Liver (tissue), 9 donors: Measurements from ENCODE around the gene CCDC92. TPM values are rescaled to one million over a fixed set of nuclear protein-coding genes. Genes with fewer than 3 reads are reported as not detected.

Experiments
- DNase-seq: peaks from one replicate; pipeline ENCODE4 v3.0.0-alpha.2; 2017; ENCODE audit warnings: low spot score
- H3K27ac ChIP-seq, 2 donors: one replicate each; pipeline ENCODE4 v1.7.0; 2013; ENCODE audit warnings: inconsistent platforms in 2 of 2, low read length in 2 of 2, control low read depth in 1 of 2, low read depth in 1 of 2, mild to moderate bottlenecking in 1 of 2
- H3K27me3 ChIP-seq, 4 donors: one replicate each; pipeline versions ENCODE4 v1.6.1 to v1.7.0; 2013; ENCODE audit warnings: low read length in 3 of 4, inconsistent platforms in 1 of 4, mild to moderate bottlenecking in 1 of 4, moderate library complexity in 1 of 4; ENCODE audit not compliant: control insufficient read depth in 4 of 4, insufficient read depth in 4 of 4
- H3K36me3 ChIP-seq, 4 donors: one replicate each; pipeline versions ENCODE4 v1.6.1 to v1.7.0; 2013; ENCODE audit warnings: low read length in 3 of 4, mild to moderate bottlenecking in 3 of 4, low read depth in 1 of 4, moderate library complexity in 1 of 4; ENCODE audit not compliant: control insufficient read depth in 4 of 4, insufficient read depth in 3 of 4
- H3K4me1 ChIP-seq, 4 donors: one replicate each; pipeline versions ENCODE4 v1.6.1 to v1.7.0; 2013; ENCODE audit warnings: low read length in 3 of 4, mild to moderate bottlenecking in 3 of 4, moderate library complexity in 1 of 4; ENCODE audit not compliant: control insufficient read depth in 4 of 4, insufficient read depth in 4 of 4
- H3K4me3 ChIP-seq, 3 donors: one replicate each; pipeline versions ENCODE4 v1.6.1 to v1.7.0; 2013; ENCODE audit warnings: low read length in 3 of 3, control low read depth in 1 of 3, low read depth in 1 of 3, mild to moderate bottlenecking in 1 of 3
- H3K9ac ChIP-seq, 2 donors: one replicate each; pipeline ENCODE4 v1.7.0; 2013; ENCODE audit warnings: low read length in 2 of 2, mild to moderate bottlenecking in 2 of 2, moderate library complexity in 2 of 2, control low read depth in 1 of 2, low read depth in 1 of 2
- H3K9me3 ChIP-seq, 4 donors: one replicate each; pipeline versions ENCODE4 v1.6.1 to v1.7.0; 2013; ENCODE audit warnings: low read length in 3 of 4; ENCODE audit not compliant: control insufficient read depth in 4 of 4
- EGR1 ChIP-seq, 2 donors: IDR thresholded peaks; 2 replicates each; pipeline ENCODE4 v1.6.1; 2016 to 2018; ENCODE audit warnings: antibody characterized with exemption in 2 of 2, low read depth in 2 of 2
- FOXA1 ChIP-seq: IDR thresholded peaks from 2 replicates; pipeline ENCODE4 v1.6.1; 2016; ENCODE audit warnings: antibody characterized with exemption
- FOXA2 ChIP-seq: IDR thresholded peaks from 2 replicates; pipeline ENCODE4 v1.6.1; 2016; ENCODE audit warnings: antibody characterized with exemption
- GABPA ChIP-seq, 2 donors: IDR thresholded peaks in 1 of 2; conservative IDR thresholded peaks in 1 of 2; 2 replicates each; pipeline ENCODE4 v1.6.1; 2016; ENCODE audit warnings: antibody characterized with exemption in 2 of 2, mild to moderate bottlenecking in 1 of 2, moderate library complexity in 1 of 2
- HNF4A ChIP-seq, 2 donors: conservative IDR thresholded peaks; 2 replicates each; pipeline ENCODE4 v1.6.1; 2016; ENCODE audit warnings: antibody characterized with exemption in 2 of 2, mild to moderate bottlenecking in 2 of 2
- HNF4G ChIP-seq: IDR thresholded peaks from 2 replicates; pipeline ENCODE4 v1.6.1; 2016; ENCODE audit warnings: antibody characterized with exemption
- JUND ChIP-seq, 2 donors: IDR thresholded peaks; 2 replicates each; pipeline ENCODE4 v1.6.1; 2016; ENCODE audit warnings: antibody characterized with exemption in 2 of 2
- NR2F2 ChIP-seq: IDR thresholded peaks from 2 replicates; pipeline ENCODE4 v1.6.1; 2016; ENCODE audit warnings: antibody characterized with exemption
- RAD21 ChIP-seq, 2 donors: IDR thresholded peaks; 2 replicates each; pipeline ENCODE4 v1.6.1; 2016; ENCODE audit warnings: antibody characterized with exemption in 2 of 2, mild to moderate bottlenecking in 2 of 2
- RXRA ChIP-seq, 2 donors: IDR thresholded peaks; 2 replicates each; pipeline ENCODE4 v1.6.1; 2017 to 2018; ENCODE audit warnings: antibody characterized with exemption in 2 of 2, mild to moderate bottlenecking in 1 of 2
- SP1 ChIP-seq: IDR thresholded peaks from 2 replicates; pipeline ENCODE4 v1.6.1; 2018; ENCODE audit warnings: antibody characterized with exemption, mild to moderate bottlenecking
- TAF1 ChIP-seq: conservative IDR thresholded peaks from 2 replicates; pipeline ENCODE4 v1.6.1; 2016; ENCODE audit warnings: antibody characterized with exemption, mild to moderate bottlenecking
- YY1 ChIP-seq: IDR thresholded peaks from 2 replicates; pipeline ENCODE4 v1.6.1; 2016; ENCODE audit warnings: antibody characterized with exemption, mild to moderate bottlenecking
- WGBS: extraction: QIAGEN DNeasy Blood & Tissue Kit; methylation state at CpG from one replicate; pipeline ENCODE4 v1.1.7; 2013; 5-methylcytosine and 5-hydroxymethylcytosine counted together
- polyA plus RNA-seq, 2 donors: library from polyadenylated mRNA; stranded (reverse) in 1 of 2; unstranded in 1 of 2; fragments of 200-250 nt in 1 of 2; fragments of >200 nt in 1 of 2; fragmentation: Nextera tagmentation in 1 of 2; extraction: Ambion mirVana in 1 of 2; gene quantifications; one replicate each; pipeline versions ENCODE4 v1.2.1 to v1.2.3, GENCODE V29; 2013 to 2015
- total RNA-seq, 2 donors: library from RNA; depleted of rRNA; stranded (reverse); fragments of >200 nt; gene quantifications; one replicate each; pipeline ENCODE4 v1.2.3, GENCODE V29; 2014
- TF ChIP-seq, protein P1 (sequence below): fragments of 150-350 bp; IDR thresholded peaks from 2 replicates; pipeline ENCODE4 v1.5.1; 2017; ENCODE audit warnings: improper control_type of control experiment, low read depth, low read length; ENCODE audit not compliant: missing input control
- TF ChIP-seq, protein P2 (sequence below): IDR thresholded peaks from 2 replicates; pipeline ENCODE4 v1.6.1; 2016; ENCODE audit warnings: antibody characterized with exemption
- TF ChIP-seq, protein P3 (sequence below): IDR thresholded peaks from 2 replicates; pipeline ENCODE4 v1.6.1; 2016; ENCODE audit warnings: antibody characterized with exemption
- TF ChIP-seq, protein P4 (sequence below): IDR thresholded peaks from 2 replicates; pipeline ENCODE4 v1.6.1; 2016; ENCODE audit warnings: antibody characterized with exemption, mild to moderate bottlenecking
- TF ChIP-seq, protein P5 (sequence below): IDR thresholded peaks from 2 replicates; pipeline ENCODE4 v1.6.1; 2016; ENCODE audit warnings: antibody characterized with exemption
- donor health status: healthy.
- donor health status: healthy.
- donor health status: healthy.
- donor health status: healthy.
- donor health status: healthy.

CCDC92 gene
- total and polyA plus RNA-seq, 4 donors, result 2.1 to 14.6 (median 9.3) TPM

DNA sequence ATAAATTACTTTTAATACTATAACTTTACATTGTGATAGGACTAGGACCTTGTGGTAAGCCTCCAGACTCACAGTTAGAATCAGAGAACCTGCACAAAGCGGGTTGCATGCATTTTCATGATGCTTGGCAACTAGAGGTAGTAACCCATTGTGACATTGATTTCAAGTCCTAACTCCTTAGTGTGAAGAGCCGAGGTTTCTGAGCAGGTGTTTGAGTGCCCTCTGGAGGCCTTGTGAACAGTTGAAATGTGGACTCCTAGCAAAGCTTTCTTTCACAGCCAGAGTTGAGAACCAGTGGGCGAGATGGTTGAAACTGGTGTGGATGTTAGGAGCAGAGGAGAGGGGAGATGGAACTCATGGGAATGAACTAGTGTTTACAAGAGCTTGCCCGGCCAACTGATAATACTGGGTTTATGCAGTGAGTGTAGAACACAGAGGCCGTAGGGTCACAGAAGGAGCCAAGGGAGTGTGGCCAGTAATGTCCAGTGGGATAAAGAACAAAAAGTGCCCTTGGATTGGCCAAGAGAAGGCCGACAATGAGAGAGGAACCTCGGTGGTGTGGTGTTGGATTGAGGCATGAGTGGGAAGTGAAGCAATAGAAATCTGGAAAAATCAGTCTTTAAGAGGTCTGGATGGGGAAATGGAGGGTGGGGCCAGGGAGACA lies 11.3 kb upstream of the CCDC92 start:
- H3K27ac ChIP-seq, result no peak overlapping the region
- DNase-seq, result no peak

More for the DNA sequence above, 11.3 kb upstream of the CCDC92 start:
- Histone ChIP-seq H3K4me3 (no peak overlapping the region), H3K9me3 (no peaks in the 10 kb centered on the region), H3K27me3 (no peaks in the 10 kb centered on the region), H3K36me3 (peaks cover 0 to 7% (median 4%) of the 10 kb centered on the region in 4 donors), H3K9ac (no peak overlapping the region), H3K4me1 (peaks cover 0 to 3% (median 1%) of the 10 kb centered on the region in 4 donors)
- TF ChIP-seq NR2F2 (peak; percentile 86), FOXA2 (no peak), GABPA (IDR thresholded peaks at IDR 0.05 in 1 of 2, conservative IDR thresholded peaks at IDR 0.05 in 1 of 2) (no peak), FOXA1 (no peak), YY1 (no peak), HNF4A (conservative IDR thresholded peaks at IDR 0.05) (peak in 1 of 2 donors; percentile 13), RAD21 (IDR thresholded peaks at IDR 0.05) (peak; percentile 94 to 98), JUND (IDR thresholded peaks at IDR 0.05) (no peak), EGR1 (IDR thresholded peaks at IDR 0.05; ENCODE audit: low read depth in 2 of 2) (no peak), HNF4G (no peak), SP1 (no peak), TAF1 (no peak), RXRA (IDR thresholded peaks at IDR 0.05) (peak in 1 of 2 donors; percentile 54)
- TF ChIP-seq, protein P1, sequence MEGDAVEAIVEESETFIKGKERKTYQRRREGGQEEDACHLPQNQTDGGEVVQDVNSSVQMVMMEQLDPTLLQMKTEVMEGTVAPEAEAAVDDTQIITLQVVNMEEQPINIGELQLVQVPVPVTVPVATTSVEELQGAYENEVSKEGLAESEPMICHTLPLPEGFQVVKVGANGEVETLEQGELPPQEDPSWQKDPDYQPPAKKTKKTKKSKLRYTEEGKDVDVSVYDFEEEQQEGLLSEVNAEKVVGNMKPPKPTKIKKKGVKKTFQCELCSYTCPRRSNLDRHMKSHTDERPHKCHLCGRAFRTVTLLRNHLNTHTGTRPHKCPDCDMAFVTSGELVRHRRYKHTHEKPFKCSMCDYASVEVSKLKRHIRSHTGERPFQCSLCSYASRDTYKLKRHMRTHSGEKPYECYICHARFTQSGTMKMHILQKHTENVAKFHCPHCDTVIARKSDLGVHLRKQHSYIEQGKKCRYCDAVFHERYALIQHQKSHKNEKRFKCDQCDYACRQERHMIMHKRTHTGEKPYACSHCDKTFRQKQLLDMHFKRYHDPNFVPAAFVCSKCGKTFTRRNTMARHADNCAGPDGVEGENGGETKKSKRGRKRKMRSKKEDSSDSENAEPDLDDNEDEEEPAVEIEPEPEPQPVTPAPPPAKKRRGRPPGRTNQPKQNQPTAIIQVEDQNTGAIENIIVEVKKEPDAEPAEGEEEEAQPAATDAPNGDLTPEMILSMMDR, result peak; percentile 66
- TF ChIP-seq, protein P2, sequence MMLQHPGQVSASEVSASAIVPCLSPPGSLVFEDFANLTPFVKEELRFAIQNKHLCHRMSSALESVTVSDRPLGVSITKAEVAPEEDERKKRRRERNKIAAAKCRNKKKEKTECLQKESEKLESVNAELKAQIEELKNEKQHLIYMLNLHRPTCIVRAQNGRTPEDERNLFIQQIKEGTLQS, result no peak
- TF ChIP-seq, protein P3, sequence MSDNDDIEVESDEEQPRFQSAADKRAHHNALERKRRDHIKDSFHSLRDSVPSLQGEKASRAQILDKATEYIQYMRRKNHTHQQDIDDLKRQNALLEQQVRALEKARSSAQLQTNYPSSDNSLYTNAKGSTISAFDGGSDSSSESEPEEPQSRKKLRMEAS, result no peak
- TF ChIP-seq, protein P4, sequence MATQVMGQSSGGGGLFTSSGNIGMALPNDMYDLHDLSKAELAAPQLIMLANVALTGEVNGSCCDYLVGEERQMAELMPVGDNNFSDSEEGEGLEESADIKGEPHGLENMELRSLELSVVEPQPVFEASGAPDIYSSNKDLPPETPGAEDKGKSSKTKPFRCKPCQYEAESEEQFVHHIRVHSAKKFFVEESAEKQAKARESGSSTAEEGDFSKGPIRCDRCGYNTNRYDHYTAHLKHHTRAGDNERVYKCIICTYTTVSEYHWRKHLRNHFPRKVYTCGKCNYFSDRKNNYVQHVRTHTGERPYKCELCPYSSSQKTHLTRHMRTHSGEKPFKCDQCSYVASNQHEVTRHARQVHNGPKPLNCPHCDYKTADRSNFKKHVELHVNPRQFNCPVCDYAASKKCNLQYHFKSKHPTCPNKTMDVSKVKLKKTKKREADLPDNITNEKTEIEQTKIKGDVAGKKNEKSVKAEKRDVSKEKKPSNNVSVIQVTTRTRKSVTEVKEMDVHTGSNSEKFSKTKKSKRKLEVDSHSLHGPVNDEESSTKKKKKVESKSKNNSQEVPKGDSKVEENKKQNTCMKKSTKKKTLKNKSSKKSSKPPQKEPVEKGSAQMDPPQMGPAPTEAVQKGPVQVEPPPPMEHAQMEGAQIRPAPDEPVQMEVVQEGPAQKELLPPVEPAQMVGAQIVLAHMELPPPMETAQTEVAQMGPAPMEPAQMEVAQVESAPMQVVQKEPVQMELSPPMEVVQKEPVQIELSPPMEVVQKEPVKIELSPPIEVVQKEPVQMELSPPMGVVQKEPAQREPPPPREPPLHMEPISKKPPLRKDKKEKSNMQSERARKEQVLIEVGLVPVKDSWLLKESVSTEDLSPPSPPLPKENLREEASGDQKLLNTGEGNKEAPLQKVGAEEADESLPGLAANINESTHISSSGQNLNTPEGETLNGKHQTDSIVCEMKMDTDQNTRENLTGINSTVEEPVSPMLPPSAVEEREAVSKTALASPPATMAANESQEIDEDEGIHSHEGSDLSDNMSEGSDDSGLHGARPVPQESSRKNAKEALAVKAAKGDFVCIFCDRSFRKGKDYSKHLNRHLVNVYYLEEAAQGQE, result no peak
- TF ChIP-seq, protein P5, sequence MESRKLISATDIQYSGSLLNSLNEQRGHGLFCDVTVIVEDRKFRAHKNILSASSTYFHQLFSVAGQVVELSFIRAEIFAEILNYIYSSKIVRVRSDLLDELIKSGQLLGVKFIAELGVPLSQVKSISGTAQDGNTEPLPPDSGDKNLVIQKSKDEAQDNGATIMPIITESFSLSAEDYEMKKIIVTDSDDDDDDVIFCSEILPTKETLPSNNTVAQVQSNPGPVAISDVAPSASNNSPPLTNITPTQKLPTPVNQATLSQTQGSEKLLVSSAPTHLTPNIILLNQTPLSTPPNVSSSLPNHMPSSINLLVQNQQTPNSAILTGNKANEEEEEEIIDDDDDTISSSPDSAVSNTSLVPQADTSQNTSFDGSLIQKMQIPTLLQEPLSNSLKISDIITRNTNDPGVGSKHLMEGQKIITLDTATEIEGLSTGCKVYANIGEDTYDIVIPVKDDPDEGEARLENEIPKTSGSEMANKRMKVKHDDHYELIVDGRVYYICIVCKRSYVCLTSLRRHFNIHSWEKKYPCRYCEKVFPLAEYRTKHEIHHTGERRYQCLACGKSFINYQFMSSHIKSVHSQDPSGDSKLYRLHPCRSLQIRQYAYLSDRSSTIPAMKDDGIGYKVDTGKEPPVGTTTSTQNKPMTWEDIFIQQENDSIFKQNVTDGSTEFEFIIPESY, result no peak
- WGBS, result 46% methylated on average over 7 of the region's 7 CpGs
